GM19193 (cell line): ENCODE results near the gene SLIT3.

Experiments used
- POLR2A ChIP-seq: IDR thresholded peaks from 4 replicates; pipeline ENCODE4 v1.6.1; 2011; ENCODE audit not compliant: insufficient read depth, insufficient read length; ENCODE audit errors: extremely low read depth

The SLIT3 gene

DNA sequence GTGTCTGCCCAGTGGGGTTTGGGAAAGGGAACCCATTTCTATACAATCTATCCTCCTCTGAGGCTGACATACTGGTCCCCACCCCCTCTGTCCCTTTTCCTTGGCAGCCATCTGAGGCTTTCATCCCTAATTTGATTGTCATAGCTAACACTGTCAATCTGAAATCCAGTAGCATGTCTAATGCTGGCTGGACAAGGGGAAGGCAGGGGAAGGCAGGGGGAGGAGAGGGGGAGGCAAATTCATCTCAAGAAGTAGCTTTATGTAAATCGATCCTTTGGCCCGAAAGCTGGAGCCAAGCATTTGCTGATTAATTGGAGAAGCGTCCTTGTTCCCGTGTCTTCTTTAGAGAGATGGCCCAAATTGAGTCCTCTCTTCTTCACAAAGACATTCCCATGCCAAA is 407.7 kb downstream of the SLIT3 start:
- no peak for TF ChIP-seq POLR2A

DNA sequence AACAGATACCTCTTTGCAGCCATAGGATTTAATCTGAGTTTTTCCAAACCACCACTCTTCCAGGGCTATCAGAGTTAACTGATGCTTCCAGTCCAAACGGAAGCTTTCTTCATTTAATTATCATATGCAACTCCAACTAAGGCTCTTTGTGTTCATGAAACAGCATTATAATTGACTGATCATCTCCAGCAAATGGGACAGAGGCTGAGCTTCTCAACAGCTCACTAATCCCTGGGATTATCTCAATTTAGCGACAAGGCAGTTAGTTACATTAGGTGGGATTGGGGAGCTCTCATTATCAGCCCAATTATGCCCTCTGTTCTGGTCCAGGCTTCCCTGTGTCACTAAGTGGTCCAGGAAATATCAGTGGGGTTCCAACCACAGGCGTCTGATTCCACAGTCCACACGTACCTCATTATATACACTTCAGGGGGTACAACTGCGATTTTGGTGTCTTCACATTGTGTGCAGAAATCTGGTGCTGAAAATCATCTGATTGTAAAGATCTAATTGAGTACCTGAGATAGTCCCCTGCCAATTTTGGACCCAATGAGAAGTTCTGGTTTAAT is 408.2 kb downstream of the SLIT3 start:
- TF ChIP-seq POLR2A: no peak

- no peak for TF ChIP-seq POLR2A
These were observed 409.8 kb downstream of the SLIT3 start for GRCh38 chr5:168890816-168891812.

- TF ChIP-seq POLR2A: no peak
These were observed 411.9 kb downstream of the SLIT3 start for GRCh38 chr5:168889039-168889438.

- no peak for TF ChIP-seq POLR2A
These were observed 413.0 kb downstream of the SLIT3 start for GRCh38 chr5:168887931-168888330.

DNA sequence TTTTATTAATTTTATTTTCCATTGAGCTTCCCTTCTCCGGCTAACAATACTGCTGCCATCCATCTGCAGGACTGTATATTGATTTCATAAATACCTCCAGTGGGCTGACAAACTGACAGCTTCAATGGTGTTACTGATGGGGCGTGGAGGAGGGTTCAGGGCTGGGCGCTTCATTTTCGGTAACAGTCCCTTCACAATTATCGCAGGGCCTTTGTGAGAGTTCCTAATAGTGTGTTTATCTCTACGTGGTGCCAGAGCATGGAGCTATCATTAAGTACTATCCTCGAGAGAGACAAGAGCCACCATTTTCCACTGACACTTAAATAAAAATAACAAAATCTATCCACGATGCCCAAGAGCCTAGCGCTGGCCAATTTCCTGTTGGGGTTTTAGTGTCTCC is 414.8 kb downstream of the SLIT3 start:
- no peak for TF ChIP-seq POLR2A

DNA sequence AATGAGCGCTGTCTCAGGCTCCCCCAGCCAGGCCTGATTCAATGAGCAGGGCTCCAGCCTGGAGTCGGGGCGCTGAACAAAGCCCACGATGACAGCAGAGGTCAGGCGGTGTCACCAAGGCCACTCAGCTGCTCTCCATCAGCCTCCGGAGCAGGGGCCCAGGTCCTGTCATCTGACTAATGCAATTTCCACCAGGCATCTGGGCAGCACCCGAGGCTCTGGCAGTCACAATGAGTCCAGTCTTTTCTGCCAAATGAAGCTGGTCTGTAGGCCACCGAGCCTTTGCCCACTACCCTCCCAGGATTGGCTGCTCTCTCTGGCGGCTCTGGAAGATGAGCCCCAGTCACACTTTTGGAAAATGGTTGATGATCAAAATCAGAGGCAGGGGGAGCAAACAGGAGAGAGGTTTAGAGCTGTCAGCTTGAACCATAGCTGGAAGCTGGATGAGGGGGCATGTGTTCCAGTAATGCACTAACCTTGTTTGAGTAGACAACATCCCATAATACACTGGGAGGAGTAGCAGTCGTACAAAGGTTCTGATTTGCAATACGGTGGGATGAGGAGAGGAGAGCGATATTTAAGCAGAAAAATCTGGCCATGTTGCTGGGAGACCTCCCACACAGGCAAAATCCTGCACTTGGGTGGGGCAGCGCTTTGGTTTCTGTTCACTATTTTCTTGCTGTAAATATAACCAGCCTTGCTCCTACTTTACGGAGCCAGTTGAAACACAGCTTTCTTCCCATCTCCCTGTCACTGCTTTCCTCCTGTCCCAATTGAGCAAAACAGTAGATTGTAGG is 415.4 kb downstream of the SLIT3 start:
- no peak for TF ChIP-seq POLR2A

DNA sequence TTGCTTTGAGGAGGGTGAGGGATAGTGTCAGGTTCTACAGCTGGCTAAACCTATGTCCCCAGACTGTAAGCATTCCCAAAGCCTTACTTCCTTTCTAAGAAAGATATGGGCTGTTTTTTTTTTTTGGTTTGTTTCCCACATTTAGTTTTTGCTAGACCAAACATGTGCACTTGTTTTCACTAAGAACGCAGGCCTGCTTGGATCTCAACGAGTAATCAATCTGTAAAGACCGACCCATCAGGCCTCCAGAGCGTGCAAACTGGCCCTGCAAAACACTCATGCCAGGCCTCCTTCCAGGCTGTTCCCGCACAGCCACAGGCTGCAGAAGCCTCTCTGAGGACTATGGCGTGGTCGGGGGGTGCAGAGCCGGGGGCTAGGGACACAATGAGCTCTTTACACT is 416.9 kb downstream of the SLIT3 start:
- TF ChIP-seq POLR2A: no peak

DNA sequence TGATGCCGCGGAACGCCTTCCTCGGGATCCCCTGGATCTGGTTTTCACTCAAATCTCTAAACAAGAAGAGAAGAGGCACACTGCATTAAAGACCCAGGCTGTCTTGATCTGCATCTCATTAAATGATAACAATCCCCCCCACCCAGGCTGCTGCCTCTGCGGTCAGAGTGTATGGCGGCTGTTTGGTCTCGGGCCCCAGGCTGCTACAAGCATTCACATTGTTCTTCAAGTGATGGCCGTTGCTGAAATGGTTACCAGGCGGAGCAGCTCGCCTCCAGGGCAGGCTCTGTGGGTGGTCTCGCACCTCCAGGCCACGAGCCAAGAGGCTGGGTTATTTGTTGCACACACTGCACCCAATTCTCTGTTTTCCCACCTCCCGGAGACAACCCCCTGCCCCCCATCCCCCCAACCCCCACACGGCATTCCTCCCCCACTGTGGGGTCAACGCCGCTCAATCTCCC is 417.6 kb downstream of the SLIT3 start:
- no peak for TF ChIP-seq POLR2A

DNA sequence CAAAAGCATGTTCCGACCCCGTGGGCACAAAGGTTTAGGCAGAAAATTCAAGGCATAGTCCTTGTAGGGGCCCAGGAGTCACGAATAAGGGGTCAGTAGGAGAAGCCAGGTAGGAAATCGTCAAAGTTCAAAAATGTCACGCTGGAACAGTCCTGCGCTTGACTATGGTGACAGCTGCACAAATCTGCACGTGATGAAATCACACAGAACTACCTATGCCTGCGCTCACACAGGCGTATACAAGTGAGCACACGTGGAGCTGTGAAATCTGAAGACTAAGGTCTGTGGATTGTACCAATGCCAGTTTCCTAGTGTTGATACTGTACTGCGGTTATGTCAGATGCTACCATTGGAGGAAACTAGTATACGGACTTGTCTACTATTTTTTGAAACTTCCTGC is 418.7 kb downstream of the SLIT3 start:
- TF ChIP-seq POLR2A: no peak

GRCh38 chr5:168881427-168882149 is 419.4 kb downstream of the SLIT3 start:
- no peak for TF ChIP-seq POLR2A

GRCh38 chr5:168879929-168880328 is 421.0 kb downstream of the SLIT3 start:
- no peak for TF ChIP-seq POLR2A

- TF ChIP-seq POLR2A: no peak
These were observed 421.6 kb downstream of the SLIT3 start for GRCh38 chr5:168879331-168879730.

- TF ChIP-seq POLR2A: no peak
These were observed 422.7 kb downstream of the SLIT3 start for GRCh38 chr5:168878135-168878745.
